Mucosa of stomach (tissue), 1 donor: ENCODE results near the gene TBC1D32.
"Not testable (repeated sequence)": the region's sequence is repeated elsewhere in the genome, so short reads cannot be mapped to it uniquely, and the experiment has no call there.

Experiments used
- H3K27me3 ChIP-seq: one replicate; pipeline ENCODE4 v1.7.0; 2013; ENCODE audit warnings: mild to moderate bottlenecking, low read length; ENCODE audit not compliant: control insufficient read depth, insufficient read depth
- H3K36me3 ChIP-seq: one replicate; pipeline ENCODE4 v1.7.0; 2013; ENCODE audit warnings: low read length; ENCODE audit not compliant: control insufficient read depth, insufficient read depth
- H3K4me1 ChIP-seq: one replicate; pipeline ENCODE4 v1.7.0; 2013; ENCODE audit warnings: mild to moderate bottlenecking, low read length; ENCODE audit not compliant: control insufficient read depth, insufficient read depth
- H3K4me3 ChIP-seq: one replicate; pipeline ENCODE4 v1.7.0; 2013; ENCODE audit warnings: low read length
- H3K9ac ChIP-seq: one replicate; pipeline ENCODE4 v1.7.0; 2013; ENCODE audit warnings: mild to moderate bottlenecking, low read length, moderate library complexity
- H3K9me3 ChIP-seq: one replicate; pipeline ENCODE4 v1.7.0; 2013; ENCODE audit warnings: mild to moderate bottlenecking, low read length, moderate library complexity; ENCODE audit not compliant: control insufficient read depth
- donor health status: Pancreatic carcinoma.

Gene TBC1D32, protein sequence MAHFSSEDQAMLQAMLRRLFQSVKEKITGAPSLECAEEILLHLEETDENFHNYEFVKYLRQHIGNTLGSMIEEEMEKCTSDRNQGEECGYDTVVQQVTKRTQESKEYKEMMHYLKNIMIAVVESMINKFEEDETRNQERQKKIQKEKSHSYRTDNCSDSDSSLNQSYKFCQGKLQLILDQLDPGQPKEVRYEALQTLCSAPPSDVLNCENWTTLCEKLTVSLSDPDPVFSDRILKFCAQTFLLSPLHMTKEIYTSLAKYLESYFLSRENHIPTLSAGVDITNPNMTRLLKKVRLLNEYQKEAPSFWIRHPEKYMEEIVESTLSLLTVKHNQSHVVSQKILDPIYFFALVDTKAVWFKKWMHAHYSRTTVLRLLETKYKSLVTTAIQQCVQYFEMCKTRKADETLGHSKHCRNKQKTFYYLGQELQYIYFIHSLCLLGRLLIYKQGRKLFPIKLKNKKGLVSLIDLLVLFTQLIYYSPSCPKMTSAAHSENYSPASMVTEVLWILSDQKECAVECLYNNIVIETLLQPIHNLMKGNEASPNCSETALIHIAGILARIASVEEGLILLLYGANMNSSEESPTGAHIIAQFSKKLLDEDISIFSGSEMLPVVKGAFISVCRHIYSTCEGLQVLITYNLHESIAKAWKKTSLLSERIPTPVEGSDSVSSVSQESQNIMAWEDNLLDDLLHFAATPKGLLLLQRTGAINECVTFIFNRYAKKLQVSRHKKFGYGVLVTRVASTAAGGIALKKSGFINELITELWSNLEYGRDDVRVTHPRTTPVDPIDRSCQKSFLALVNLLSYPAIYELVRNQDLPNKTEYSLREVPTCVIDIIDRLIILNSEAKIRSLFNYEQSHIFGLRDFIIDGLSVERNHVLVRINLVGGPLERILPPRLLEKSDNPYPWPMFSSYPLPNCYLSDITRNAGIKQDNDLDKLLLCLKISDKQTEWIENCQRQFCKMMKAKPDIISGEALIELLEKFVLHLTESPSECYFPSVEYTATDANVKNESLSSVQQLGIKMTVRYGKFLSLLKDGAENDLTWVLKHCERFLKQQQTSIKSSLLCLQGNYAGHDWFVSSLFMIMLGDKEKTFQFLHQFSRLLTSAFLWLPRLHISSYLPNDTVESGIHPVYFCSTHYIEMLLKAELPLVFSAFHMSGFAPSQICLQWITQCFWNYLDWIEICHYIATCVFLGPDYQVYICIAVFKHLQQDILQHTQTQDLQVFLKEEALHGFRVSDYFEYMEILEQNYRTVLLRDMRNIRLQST

DNA sequence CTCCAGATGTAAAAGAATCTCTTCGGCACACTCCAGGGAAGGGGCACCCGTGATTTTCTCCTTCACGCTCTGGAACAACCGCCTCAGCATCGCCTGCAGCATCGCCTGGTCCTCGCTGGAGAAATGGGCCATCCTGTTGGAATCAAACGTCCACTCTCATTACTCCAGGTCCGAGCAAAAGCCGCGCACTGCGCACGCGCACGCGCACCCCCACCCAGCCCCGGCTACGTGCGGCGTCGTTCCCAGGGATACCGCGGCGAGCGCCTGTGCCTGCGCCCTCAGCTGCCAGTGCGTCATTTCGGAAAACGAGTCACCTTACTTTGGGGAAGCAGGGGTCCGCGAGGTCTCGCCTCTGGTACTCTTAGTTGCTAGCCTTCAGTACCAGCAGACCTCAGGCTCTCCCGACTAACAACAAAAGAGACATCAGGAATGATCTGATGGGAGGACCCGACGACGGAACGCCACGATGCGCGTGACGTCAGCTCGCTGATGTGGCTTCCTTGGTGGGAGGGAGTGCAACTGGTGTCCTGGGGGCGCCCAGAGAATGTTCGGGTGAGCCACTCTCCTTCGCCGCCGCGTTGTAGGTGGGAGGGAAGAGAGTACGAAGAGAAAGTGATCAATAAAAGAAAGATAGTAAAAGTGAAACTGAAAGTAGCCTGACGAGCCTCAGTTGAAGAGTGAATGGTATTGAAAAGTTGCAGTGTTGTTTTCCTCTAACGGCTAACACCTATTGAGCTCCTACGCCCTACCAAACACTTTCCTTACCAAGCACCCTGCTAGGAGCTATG lies at the start of gene TBC1D32:
Gene TBC1D32 (minus strand): TSS at position 182 of the 788 bp plus-strand sequence. CDS start 50 bp downstream, at position 132.
- Histone ChIP-seq H3K9me3 (no peaks in the 10 kb centered on the region), H3K4me1 (no peaks in the 10 kb centered on the region), H3K36me3 (no peaks in the 10 kb centered on the region), H3K27me3 (no peaks in the 10 kb centered on the region), H3K4me3 (peak within 1 kb of the TSS; percentile 83), H3K9ac (peak within 1 kb of the TSS; percentile 93)

DNA sequence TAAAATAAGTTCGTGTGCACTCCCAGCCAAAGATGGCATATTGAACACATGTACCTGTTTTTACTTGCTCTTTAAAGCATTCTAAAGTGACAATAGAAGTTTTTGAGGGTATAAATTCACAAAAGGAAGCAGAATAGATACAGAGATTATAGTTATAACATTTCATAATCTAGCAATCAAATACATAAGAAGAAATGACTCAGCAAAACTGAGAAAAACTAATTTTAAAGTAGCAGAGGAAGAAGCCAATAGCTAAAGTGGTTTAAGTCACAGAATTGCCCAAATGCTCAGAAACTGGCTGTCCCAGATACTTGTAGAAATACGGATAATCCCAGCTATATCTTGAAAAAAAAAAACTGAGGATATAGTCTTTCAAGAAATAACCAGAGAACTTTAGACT lies 49.2 kb upstream of the TBC1D32 start:
- H3K36me3 ChIP-seq, result no peaks in the 10 kb centered on the region
- H3K9ac ChIP-seq, result no peak overlapping the region
- no peaks in the 10 kb centered on the region for H3K9me3 ChIP-seq
- H3K4me3 ChIP-seq, result no peak overlapping the region
- H3K27me3 ChIP-seq, result no peaks in the 10 kb centered on the region
- no peaks in the 10 kb centered on the region for H3K4me1 ChIP-seq

DNA sequence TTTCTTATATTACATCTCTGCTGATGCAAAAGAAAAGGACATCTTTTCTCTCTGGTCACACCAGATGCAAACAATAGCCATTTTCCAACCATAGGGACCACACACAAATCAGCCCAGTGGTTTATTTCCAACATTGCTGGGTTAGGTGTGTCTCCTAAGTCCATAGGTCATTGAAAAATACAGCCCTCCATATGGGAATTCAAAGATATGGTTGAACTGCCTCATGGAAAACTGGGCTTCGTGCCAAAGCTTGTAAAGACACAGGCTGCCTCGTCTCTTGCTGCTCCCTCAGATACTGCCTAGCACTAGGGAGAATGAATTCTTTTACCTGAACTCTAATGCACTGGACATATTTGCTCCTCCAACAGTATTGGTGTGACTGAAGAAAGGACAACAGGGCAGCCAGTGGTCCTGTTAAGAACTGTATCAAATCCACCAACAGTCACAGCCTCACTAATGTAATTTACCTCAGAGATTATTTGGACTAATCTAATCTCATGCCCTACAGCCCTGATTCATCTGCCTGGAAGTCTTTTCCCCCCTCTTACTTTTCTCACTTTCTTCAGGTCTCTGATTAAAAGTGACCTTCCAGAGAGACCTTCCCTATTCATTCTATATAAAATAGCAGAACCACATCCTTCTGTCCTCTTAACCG lies 48.3 kb upstream of the TBC1D32 start:
- no peaks in the 10 kb centered on the region for H3K36me3 ChIP-seq
- H3K9me3 ChIP-seq, result no peaks in the 10 kb centered on the region
- H3K4me1 ChIP-seq, result no peaks in the 10 kb centered on the region
- no peaks in the 10 kb centered on the region for H3K27me3 ChIP-seq
- H3K4me3 ChIP-seq, result no peak overlapping the region
- H3K9ac ChIP-seq, result no peak overlapping the region

DNA sequence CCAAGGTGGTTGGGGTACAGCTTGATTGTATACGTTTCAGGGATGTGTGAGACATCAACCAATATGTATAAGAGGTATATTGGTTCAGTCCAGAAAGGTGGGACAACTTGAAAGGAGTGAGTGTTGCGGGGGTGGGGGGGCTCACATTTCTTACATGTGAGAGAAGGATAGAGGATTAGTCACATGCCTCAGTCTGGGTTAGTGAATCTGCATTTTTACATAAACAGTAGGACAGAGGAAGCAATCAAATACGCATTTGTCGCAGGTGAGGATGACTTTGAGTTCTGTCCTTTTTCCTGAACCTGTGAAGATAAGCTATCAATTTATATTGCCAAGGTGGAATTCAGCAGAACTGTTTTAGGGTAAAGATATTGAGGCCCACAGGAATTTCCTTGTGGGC lies 42.1 kb upstream of the TBC1D32 start:
- H3K4me1 ChIP-seq, result no peaks in the 10 kb centered on the region
- H3K9ac ChIP-seq, result no peak overlapping the region
- no peaks in the 10 kb centered on the region for H3K9me3 ChIP-seq
- no peak overlapping the region for H3K4me3 ChIP-seq
- no peaks in the 10 kb centered on the region for H3K36me3 ChIP-seq
- no peaks in the 10 kb centered on the region for H3K27me3 ChIP-seq

DNA sequence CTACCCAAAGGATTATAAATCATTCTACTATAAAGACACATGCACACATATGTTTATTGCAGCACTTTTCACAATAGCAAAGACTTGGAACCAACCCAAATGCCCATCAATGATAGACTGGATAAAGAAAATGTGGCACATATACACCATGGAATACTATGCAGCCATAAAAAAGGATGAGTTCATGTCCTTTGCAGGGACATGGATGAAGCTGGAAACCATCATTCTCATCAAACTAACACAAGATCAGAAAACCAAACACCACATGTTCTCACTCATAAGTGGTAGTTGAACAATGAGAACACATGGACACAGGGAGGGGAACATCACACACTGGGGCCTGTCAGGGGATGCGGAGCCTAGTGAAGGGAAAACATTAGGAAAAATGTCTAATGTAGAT lies 39.9 kb upstream of the TBC1D32 start:
- not testable (repeated sequence) for H3K4me1 ChIP-seq, H3K36me3 ChIP-seq, H3K9ac ChIP-seq, H3K4me3 ChIP-seq, H3K27me3 ChIP-seq, H3K9me3 ChIP-seq

DNA sequence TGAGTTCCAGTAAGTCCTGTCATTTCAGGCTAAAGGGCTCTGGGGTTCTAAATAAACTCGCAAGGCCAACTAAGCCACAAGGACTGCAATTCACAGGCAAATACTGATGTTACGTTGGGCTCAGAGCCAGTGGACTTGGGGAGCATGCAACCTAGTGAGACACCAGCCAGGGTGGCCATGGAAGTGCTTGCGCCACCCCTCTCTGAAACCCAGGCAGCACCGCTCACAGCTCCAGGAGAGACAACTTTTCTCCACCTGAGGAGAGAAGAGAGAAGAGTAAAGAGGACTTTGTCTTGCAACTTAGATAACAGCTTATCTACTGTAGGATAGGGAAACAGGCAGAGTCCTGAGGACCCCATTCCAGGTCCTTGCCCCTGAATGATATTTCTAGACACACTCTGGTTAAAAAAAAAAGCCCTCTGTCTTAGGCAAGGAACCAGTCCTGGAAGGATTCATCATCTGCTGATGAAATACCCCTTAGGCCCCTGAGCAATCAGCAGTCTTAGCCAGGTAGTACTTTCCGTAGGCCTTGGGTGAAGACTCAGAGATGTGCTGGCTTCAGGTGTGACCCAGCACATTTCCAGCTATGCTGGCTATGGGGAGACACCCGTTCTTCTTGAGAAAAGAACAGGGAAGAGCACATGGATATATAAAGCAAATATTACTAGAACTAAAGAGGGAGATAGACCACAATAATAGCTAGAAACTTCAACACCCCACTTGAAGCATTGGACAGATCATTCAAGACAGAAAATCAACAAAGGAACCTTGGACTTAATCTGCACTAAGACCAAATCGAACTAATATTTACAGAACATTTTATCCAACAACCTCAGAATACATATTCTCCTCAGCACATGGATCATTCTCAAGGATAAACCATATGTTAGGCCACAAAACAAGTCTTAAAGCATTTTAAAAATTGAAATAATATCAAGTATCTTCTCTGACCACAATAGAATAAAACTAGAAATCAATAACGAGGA lies 31.5 kb upstream of the TBC1D32 start:
- H3K9me3 ChIP-seq, result no peaks in the 10 kb centered on the region
- no peaks in the 10 kb centered on the region for H3K36me3 ChIP-seq
- H3K4me1 ChIP-seq, result no peaks in the 10 kb centered on the region
- no peak overlapping the region for H3K4me3 ChIP-seq
- no peaks in the 10 kb centered on the region for H3K27me3 ChIP-seq
- no peak overlapping the region for H3K9ac ChIP-seq

DNA sequence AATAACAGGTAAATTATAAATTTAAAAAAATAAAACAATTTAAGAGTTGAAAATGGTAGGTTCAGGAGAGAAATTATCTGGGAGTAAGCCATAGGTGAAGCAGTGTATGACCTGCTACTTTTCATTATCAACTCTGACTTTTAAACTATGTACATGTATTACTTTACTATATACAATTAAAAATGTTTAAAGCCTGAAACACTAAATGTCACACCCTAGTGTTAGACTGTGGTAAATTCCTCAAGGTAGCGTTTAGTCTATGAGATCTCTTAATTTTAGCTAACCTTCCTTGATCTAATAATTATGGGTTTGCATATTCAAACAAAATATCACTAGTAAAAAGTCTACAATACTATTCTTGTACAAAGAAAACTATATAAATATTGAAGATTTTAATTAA lies 22.3 kb upstream of the TBC1D32 start:
- Histone ChIP-seq H3K9me3 (no peaks in the 10 kb centered on the region), H3K4me1 (no peaks in the 10 kb centered on the region), H3K27me3 (no peaks in the 10 kb centered on the region), H3K36me3 (no peaks in the 10 kb centered on the region), H3K4me3 (no peak overlapping the region), H3K9ac (no peak overlapping the region)

DNA sequence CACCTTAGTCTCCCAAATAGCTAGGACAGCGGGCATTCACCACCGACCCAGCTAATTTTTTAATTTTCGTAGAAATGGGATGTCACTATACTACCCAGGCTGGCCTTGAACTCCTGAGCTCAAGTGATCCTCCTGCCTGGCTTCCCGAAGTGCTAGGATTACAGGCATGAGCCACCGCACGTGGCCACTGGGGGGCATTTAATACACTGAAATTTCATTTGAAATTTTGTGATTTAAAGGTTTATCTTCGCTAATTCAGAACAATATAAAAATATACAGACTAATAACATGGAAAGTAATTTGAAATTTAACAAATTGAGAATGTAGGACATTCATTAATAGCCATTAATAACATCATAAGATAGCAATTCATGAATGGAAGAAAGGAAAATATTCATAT lies 20.5 kb upstream of the TBC1D32 start:
- Histone ChIP-seq H3K4me1 (no peaks in the 10 kb centered on the region), H3K4me3 (no peak overlapping the region), H3K9ac (no peak overlapping the region), H3K9me3 (no peaks in the 10 kb centered on the region), H3K27me3 (no peaks in the 10 kb centered on the region), H3K36me3 (no peaks in the 10 kb centered on the region)

DNA sequence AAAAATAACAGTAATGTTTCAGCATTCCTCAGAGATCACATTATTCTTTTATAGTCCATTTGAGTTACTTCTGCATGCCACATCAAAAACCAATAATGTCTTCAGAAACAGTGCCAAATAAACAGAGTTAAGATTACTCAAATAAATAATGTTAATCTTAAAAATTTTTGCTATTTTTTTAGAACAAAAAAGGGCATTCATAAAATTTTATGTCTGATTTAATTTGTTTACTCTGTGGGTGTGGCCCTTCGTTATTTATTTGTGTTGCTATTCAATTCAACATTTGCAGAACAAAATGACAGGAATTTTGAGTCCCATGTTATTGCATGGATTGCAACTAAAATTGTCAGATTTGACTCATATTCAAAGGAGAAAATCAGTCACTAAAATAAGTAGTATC lies 18.7 kb upstream of the TBC1D32 start:
- H3K36me3 ChIP-seq, result no peaks in the 10 kb centered on the region
- H3K27me3 ChIP-seq, result no peaks in the 10 kb centered on the region
- H3K9me3 ChIP-seq, result no peaks in the 10 kb centered on the region
- no peak overlapping the region for H3K9ac ChIP-seq
- H3K4me3 ChIP-seq, result no peak overlapping the region
- H3K4me1 ChIP-seq, result no peaks in the 10 kb centered on the region

DNA sequence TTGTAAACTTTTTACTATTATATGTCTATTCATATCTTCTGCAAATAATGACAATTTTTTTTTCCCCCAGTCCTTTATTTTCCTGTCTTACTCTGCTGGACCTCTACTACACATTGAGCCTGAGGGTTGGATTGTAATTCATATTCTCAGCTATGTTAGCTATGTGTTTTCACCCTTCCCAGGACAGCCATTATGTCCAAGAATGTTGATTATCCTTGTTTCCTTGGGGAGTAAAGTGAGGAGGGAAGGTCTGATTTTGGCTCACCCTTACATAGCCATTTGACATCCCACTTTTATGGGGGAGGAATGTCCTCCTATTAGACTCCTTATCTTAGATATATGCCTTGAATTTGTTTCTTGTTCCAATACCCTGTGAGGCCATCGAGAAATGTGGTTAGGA lies 17.6 kb upstream of the TBC1D32 start:
- H3K9me3 ChIP-seq, result no peaks in the 10 kb centered on the region
- H3K9ac ChIP-seq, result no peak overlapping the region
- H3K27me3 ChIP-seq, result no peaks in the 10 kb centered on the region
- H3K36me3 ChIP-seq, result no peaks in the 10 kb centered on the region
- H3K4me1 ChIP-seq, result no peaks in the 10 kb centered on the region
- no peak overlapping the region for H3K4me3 ChIP-seq
